ENCODE measurements around the gene ZNF654.

The ZNF654 gene

DNA sequence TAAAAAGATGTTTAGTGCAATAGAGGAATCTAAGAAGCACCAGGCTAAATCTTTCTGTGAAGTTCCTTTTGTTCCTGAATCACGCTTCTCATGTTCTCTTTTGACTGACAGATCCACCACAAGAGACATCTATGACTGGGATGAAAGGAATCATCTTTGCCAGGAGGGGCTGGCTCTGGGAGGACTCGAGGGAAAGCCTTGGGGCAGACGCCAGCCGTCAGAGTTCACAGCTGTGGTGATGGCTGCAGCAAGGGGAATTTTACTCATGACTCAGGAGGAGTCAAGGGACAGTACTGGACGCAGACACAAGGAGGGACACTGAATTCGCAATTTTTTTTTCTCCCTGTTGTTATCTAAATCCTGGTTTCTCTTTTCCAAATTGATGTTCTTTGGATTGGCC, 129.4 kb downstream of the ZNF654 start:
- Histone ChIP-seq H3K4me1 (ENCODE audit: insufficient read depth, poor library complexity, severe bottlenecking) (no peaks in the 10 kb centered on the region), H3K4me3 (ENCODE audit: severe bottlenecking) (no peak overlapping the region), H3K9me3 (ENCODE audit: severe bottlenecking) (no peaks in the 10 kb centered on the region), H3K27me3 (ENCODE audit: insufficient read depth, poor library complexity, severe bottlenecking) (no peaks in the 10 kb centered on the region), H3K27ac (ENCODE audit: poor library complexity, severe bottlenecking) (no peak overlapping the region), H3K36me3 (ENCODE audit: low read depth) (no peaks in the 10 kb centered on the region)
- ATAC-seq (ENCODE audit: low read depth) (no peak), DNase-seq (ENCODE audit: low spot score) (no peak)
- no peak for TF ChIP-seq CTCF (IDR thresholded peaks at IDR 0.05; ENCODE audit: poor library complexity, severe bottlenecking)

DNA sequence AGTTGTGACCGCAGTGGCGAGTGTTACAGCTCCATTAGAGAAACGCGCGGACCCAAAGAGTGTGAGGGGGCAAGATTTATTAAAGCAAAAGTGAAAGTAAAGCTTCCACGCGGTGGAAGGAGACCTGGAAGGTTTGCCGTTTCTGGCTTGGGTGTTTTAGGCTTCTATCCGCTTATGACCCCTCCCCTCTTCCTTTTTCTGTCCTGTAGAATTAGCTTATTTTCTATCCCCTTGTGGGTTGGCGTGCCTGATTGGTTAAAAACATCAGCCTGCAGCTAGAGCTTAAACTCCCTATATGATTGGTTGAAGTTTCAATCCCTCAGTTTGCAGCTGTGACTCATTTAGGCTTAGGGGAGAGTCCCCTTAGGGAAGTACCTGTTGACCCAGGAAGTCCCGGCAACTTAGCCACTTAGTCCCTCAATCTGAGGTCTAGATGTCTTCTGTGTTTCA, 130.3 kb downstream of the ZNF654 start:
- H3K9me3 ChIP-seq (ENCODE audit: severe bottlenecking) = no peaks in the 10 kb centered on the region
- H3K27me3 ChIP-seq (ENCODE audit: insufficient read depth, poor library complexity, severe bottlenecking) = no peaks in the 10 kb centered on the region
- H3K27ac ChIP-seq (ENCODE audit: poor library complexity, severe bottlenecking) = no peak overlapping the region
- DNase-seq (ENCODE audit: low spot score) = no peak
- H3K36me3 ChIP-seq (ENCODE audit: low read depth) = no peaks in the 10 kb centered on the region
- TF ChIP-seq CTCF (IDR thresholded peaks at IDR 0.05; ENCODE audit: poor library complexity, severe bottlenecking) = no peak
- no peak for ATAC-seq (ENCODE audit: low read depth)
- no peak overlapping the region for H3K4me3 ChIP-seq (ENCODE audit: severe bottlenecking)
- no peaks in the 10 kb centered on the region for H3K4me1 ChIP-seq (ENCODE audit: insufficient read depth, poor library complexity, severe bottlenecking)

GRCh38 chr3:88191872-88192409, 132.9 kb downstream of the ZNF654 start:
- H3K27me3 ChIP-seq (ENCODE audit: insufficient read depth, poor library complexity, severe bottlenecking) = no peaks in the 10 kb centered on the region
- ATAC-seq (ENCODE audit: low read depth) (no peak), DNase-seq (ENCODE audit: low spot score) (no peak)
- no peaks in the 10 kb centered on the region for H3K9me3 ChIP-seq (ENCODE audit: severe bottlenecking)
- TF ChIP-seq CTCF (IDR thresholded peaks at IDR 0.05; ENCODE audit: poor library complexity, severe bottlenecking) = no peak
- H3K27ac ChIP-seq (ENCODE audit: poor library complexity, severe bottlenecking) = no peak overlapping the region
- no peaks in the 10 kb centered on the region for H3K4me1 ChIP-seq (ENCODE audit: insufficient read depth, poor library complexity, severe bottlenecking)
- no peak overlapping the region for H3K4me3 ChIP-seq (ENCODE audit: severe bottlenecking)
- no peaks in the 10 kb centered on the region for H3K36me3 ChIP-seq (ENCODE audit: low read depth)

- TF ChIP-seq CTCF (IDR thresholded peaks at IDR 0.05; ENCODE audit: poor library complexity, severe bottlenecking) = no peak
- H3K27me3 ChIP-seq (ENCODE audit: insufficient read depth, poor library complexity, severe bottlenecking) = no peaks in the 10 kb centered on the region
- ATAC-seq (ENCODE audit: low read depth) = no peak
- H3K27ac ChIP-seq (ENCODE audit: poor library complexity, severe bottlenecking) = no peak overlapping the region
- DNase-seq (ENCODE audit: low spot score) = no peak
- no peaks in the 10 kb centered on the region for H3K36me3 ChIP-seq (ENCODE audit: low read depth)
- H3K9me3 ChIP-seq (ENCODE audit: severe bottlenecking) = no peaks in the 10 kb centered on the region
- no peak overlapping the region for H3K4me3 ChIP-seq (ENCODE audit: severe bottlenecking)
- H3K4me1 ChIP-seq (ENCODE audit: insufficient read depth, poor library complexity, severe bottlenecking) = no peaks in the 10 kb centered on the region
These were observed 133.6 kb downstream of the ZNF654 start for GRCh38 chr3:88192631-88193030.

All from RWPE2 (cell line).